HG02623 (cell line): ENCODE data around the gene DDX18.

Source experiments
- ATAC-seq: cut with Tn5 transposase; IDR thresholded peaks from one replicate; pipeline ENCODE4 v1.9.1; 2021; ENCODE audit warnings: moderate library complexity; ENCODE audit not compliant: unreplicated experiment

DDX18 gene

DNA sequence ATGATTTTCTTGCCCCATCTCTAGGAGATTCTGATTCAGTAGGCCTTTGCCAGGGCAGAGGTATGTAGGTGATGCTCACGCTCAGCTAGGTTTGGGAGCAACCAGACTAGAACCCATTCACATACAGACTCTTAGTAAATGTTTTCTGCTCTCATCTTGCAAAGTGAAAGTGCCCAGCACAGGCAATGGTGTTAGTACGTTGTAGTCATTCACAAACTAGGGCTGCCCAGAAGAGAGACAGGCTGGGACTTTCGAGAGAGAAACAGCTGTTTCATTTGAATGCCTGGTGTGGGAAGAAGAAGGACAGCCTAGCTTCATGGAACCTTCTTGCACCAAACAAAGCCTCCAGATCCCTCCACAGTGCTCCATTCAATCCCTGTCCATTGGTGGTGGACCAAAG lies 19.4 kb downstream of the DDX18 start:
- peak; percentile 42 for ATAC-seq

DNA sequence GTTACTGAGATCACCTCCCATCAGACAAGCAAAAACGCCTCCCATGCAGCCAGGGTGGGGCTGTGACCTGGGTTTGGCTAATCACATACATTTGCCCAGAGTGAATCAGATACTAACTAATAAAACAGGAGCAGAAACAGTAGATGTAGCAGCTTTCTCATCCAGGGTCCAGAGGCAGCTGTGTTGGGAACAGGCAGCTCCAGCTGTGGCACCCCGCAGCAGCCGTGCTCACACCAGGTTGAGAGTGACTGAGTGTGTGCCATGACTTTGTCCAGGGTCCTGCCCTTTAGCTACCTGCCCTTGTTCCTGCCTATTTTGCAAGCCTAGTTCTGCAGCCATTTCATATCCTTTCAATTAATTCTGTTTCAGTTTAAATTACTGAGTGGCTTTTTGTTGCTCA lies 20.5 kb downstream of the DDX18 start:
- ATAC-seq = no peak

DNA sequence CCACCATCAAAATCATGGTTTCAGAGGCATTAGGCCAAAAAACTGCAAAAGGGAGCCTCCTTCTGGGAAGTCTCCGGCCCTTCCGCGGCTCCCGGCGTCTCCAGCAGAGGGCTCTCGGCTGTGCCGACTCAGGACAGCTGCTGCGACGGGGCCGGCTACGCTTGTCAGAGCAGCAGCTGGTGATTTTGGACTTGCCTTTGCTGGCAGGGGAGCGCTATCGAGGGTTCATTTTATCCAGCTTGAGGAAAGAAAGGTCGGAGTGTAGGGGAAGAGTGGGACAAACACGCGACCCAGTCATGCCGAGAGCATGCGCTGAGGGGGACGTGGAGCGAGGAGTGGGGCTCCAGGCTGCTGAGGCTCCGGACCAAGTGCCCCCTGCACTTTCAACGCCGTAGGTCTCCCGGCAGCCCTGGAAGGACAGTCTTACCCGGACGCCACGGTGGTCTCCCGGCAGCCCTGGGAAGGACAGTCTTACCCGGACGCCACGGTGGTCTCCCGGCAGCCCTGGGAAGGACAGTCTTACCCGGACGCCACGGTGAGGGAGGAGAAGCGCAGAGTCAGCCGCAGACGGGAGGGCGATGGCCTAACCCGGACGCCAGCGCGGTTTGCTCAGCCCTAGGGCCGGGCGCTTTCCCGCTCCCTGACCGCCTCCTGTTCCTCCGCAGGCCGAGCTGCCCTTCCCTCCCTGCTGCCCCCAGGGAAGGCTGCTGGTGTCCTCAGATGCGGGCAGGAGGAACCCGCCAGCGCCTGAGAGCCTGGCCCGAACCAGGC lies 21.7 kb downstream of the DDX18 start:
- ATAC-seq = peak; percentile 82

DNA sequence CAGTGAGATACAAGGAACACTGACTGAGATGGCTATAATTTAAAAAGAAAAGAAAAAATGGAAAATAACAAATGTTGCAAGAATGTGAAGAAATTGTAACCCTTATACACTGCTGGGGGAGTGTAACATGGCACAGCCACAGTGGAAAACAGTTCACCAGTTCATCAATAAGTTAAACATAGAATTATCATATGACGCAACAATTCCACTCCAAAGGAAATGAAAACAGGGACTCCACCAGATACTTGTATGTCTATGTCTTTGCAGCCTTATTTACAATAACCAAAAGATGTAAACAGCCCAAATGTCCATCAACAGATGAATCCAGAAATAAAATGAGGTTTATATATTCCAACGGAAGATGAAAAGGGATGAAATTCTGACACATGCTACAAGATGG lies 30.8 kb downstream of the DDX18 start:
- ATAC-seq = no peak

DNA sequence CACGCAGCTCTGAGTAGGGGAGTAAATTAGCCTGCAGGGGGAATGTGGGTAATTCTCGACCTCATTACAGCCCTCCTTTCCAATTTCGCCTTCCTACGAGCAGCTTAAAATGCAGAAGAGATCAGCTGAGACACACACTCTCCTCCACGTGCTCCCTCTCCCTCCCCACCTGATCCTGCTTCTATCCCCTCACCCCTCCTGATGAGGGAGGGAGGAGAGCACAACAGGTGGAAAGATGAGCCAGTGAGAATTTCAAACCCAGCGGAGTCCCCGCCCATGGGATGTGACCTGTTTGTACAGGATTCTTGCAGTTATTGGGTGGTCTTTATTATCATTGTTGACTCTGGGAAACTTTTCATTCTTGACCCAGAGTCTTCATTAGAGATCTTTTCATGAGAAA lies 35.5 kb downstream of the DDX18 start:
- no peak for ATAC-seq

DNA sequence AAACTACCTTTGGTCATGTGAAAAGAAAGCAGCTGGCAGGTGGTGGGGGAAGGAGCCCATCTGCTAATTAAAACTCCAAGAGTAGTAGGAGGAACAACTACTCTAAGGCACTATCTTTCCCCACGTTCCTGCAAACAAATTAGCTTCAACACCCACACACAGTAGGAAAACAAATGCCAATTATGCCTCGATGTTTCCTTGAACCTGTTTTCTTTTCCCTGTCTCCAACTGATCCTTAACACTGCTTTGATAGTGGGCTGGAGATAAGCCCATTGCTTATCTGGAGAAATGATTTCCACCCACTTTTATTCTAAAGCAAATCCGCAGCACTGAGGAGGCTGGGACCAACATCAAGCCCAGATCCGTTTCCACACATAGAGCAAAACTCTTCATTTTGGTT lies 36.0 kb downstream of the DDX18 start:
- ATAC-seq = no peak

DNA sequence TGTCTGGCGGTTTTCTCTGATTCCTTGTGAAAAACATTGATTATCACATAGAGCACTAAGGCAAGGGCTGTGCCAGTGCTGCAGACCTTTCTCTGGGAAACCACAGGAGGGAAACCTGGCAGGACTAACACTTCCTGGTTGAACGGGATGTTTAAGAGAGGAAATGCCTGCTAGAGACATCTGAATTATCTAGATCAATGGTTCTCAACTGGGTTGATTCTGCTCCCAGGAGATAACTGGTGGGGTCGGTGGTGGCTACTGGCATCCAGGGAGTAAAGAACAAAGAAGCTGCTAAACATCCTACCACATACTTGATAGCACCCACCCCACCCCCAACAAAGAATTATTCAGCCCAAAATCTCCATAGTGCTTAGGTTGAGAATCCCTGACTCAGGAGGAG lies 37.5 kb downstream of the DDX18 start:
- ATAC-seq = no peak

DNA sequence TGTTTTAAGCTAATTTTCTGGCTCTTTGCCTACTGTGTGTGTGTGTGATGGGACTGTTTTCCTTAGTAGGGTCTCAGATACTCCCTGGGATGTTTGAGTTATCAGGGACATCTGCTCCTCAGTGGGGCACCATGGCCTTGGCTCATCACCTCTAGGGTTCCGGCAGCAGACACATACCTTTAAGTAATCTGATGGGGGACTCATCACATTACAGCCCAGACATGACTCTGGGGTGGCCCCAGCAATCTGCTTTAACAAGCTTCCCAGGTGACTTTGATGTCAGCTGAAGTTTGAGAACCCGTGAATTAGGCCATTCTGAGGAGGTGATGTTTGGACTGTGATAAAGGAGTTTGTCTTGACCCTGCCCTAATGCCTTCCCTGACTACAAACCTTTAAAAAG lies 38.8 kb downstream of the DDX18 start:
- ATAC-seq = no peak

DNA sequence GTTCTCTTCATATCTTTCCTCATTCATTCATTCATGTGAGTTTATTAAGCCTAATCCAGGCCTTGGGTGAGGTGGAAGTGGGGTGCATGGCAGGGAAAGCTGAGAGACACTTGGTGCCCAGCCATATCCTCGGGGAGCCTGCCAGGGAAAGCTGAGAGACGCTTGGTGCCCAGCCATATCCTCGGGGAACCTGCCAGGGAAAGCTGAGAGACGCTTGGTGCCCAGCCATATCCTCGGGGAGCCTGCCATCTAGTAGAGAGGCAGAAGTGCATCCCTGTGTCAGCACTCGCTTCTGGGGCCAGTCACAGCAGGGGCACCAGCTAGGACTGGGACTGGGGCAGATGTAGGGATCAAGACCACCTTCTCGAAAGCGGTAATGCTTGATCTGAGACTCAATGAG lies 39.4 kb downstream of the DDX18 start:
- no peak for ATAC-seq

DNA sequence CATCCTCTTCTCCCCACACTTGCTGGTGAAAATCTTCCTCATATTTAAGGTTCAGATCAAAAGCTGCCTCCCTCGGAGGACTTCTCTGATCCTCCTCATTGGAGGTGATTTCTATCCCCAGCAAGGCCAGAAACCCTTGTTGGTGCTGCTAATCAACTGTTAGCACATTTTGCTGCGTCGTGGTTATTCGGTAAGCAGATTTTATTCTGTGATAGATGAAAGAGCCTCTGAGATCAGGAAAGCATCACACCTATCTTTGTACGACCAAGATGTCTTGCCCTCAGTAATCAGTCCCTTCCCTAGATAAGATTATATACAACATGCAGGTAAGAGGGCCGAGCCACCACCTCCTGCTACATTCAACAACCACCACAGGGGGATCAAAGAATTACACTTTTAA lies 40.1 kb downstream of the DDX18 start:
- no peak for ATAC-seq

DNA sequence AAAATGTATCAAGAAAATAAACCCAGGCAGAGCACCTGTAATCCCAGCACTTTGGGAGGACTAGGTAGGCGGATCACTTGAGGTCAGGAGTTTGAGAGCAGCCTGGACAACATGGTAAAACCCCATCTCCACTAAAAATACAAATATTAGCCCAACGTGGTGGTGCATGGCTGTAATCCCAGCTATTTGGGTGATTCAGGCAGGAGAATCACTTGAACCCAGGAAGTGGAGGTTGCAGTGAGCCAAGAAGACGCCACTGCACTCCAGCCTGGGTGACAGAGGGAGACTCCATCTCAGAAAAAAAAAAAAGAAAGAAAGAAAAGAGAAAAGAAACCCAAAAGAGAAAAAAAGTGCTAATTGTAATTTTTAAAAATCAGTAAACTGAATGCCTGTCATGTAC lies 41.4 kb downstream of the DDX18 start:
- no peak for ATAC-seq

DNA sequence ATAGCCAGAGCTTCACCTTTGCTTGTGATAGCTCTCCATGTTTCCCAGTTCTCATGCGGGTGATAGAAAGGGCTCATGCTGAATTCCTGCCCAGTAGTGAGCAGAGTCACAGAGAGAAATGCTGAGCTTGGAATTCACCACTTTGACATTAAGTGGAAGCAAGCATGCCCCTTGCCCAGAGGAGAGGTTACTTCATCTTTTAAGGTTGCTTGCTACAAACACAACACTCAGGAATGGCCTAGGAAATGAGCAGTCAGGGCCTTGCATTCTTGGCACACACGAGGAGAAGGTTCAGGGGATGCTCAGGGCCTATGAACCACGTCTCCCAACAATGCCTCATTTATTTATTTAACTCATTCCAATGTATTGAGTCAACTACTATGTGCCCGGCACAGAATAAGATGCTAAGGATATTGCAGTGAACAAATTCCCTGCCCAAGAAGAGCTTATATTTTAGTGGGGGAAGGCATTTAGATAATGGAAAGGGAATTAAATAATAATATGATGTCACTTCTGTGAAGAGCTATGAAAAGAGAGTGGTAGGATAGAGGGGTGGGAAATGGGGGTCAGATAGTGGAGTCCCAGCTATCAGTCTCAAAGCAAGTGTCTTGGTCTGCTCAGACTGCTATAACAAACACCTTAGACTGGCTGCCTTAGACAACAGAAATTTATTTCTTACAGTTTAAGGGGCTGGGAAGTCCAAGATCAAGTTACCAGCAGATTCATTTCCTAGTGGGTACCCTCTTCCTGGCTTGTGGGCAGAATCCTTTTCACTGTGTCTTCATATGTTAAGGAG lies 42.1 kb downstream of the DDX18 start:
- no peak for ATAC-seq

DNA sequence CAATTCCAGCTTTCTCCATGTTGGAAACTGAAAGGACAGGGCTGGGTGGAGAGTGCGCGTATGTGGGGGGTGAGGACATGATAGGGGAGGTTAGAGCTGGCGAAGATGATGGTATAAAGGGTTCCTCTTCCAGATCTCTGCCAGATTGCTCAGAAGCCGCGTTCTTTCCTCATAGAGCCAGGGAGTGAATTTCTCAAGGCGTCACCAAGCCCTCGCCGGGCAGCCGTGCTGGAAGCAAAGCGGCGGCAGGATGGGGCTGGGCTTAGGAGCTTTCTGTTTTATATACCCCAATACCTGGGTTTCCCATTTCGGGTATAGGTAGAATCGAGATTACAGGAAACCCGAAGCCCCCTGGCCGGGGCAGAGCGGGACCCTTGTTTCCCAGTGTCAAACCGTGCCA lies 43.8 kb downstream of the DDX18 start:
- no peak for ATAC-seq

DNA sequence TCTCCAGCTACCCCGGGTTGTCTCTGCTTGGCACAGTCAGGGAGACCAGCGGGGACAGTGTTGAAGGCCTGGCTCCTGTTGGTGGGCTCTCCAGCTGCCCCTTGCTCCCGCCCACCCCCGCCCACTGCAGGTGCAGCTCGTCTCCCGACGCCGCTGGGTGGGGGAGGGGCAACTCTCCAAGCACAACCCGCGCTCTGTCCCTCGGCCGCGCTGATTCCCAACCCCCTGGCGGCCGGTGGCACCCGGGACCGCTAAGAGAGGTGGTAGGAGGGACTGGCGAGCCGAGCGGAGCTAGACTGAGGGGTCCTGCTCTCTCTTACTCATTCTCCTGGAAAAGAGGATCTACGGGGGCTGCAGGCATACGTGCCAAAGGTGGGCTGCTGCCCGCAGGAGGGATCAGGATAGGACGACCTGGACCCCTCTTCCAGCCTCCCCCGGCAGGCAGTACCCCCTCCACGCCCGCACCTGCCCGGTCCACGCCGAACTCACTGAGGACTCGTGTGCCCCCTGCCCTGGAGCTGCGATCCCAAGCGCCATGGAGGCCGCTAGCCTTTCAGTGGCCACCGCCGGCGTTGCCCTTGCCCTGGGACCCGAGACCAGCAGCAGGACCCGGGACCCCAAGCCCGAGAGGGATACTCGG lies 44.5 kb downstream of the DDX18 start:
- ATAC-seq = no peak

DNA sequence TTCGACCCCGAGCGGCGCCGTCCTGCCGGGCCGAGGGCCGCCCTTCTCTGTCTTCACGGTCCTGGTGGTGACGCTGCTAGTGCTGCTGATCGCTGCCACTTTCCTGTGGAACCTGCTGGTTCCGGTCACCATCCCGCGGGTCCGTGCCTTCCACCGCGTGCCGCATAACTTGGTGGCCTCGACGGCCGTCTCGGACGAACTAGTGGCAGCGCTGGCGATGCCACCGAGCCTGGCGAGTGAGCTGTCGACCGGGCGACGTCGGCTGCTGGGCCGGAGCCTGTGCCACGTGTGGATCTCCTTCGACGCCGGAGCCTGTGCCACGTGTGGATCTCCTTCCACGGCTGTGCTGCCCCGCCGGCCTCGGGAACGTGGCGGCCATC lies 45.0 kb downstream of the DDX18 start:
- ATAC-seq = no peak

DNA sequence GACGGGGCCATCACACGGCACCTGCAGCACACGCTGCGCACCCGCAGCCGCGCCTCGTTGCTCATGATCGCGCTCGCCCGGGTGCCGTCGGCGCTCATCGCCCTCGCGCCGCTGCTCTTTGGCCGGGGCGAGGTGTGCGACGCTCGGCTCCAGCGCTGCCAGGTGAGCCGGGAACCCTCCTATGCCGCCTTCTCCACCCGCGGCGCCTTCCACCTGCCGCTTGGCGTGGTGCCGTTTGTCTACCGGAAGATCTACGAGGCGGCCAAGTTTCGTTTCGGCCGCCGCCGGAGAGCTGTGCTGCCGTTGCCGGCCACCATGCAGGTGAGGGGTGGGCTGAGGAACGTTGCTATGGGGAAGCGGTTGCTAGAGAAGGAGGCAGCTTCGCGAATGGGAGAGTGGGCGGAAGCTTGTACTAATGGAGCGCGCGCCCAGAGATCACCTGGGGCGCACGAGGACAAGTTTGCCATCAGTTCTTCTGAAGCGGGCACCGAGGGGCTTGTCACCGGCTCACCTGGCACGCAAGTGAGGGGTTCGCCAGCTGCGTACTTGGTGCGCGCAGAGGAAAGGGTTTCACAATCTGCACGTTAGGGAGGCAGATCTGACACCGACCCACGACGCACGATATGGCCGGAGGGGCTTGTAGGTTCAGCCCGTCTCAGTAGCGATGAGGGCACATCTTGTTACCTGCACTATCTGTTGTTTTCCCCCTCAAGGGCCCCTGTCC lies 45.6 kb downstream of the DDX18 start:
- no peak for ATAC-seq

DNA sequence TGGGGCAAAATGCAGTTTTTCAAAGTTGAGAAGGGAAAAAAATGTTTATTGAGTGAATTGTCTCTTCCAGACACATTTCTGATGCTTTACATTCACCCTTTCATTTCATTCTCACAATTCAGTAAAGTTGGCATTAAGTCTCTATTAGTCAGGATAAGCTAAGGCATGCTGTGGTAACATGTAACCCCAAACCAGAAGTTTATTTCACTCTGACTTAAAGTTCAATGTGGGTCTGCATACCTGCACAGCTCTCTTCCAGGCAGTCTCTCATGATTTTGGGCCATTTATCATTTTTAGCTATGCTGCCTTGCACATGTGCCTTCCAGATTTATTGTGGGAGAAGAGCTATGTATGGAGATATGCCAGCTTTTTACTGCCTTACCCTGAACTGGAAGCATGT lies 48.0 kb downstream of the DDX18 start:
- no peak for ATAC-seq

DNA sequence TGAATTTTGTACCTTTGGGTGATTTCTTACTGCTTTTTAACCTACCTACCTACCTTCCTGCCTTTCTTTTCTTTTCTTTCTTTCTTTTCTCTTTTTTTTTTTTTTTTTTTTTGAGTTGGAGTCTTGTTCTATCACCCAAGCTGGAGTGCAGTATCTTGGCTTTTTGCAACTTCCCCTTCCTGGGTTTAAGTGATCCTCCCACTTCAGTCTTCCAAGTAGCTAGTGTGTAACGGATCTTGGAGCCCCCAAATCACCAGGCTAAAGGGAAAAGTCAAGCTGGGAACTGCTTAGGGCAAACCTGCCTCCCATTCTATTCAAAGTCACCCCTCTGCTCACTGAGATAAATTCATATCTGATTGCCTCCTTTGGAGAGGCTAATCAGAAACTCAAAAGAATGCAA lies 61.3 kb downstream of the DDX18 start:
- ATAC-seq = no peak

DNA sequence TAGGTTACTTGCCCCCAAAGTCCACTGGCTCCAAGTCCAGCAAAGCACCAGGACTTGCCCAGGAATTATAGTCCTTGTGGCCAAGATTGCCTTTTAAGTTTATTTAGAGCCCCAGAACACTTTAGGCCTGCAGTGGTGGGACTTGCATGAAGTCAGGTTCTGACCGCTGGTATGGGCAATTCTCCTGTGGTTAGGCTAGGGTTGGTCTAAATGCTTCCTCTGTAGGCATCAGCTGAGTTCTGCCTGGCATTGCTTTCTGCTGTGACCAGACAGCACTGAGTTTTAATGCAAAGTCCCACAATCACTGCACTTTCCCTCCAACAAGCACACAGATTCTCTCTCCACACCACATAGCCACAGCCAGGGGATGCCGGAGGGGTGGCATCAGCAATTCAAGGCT lies 64.5 kb downstream of the DDX18 start:
- no peak for ATAC-seq
